HUES6 (cell line): ENCODE data around the gene THY1.

Experiments used
- H3K27ac ChIP-seq: 2 replicates; pipeline ENCODE4 v1.7.0; 2013; ENCODE audit warnings: low read depth, mild to moderate bottlenecking, low read length, inconsistent platforms
- H3K27me3 ChIP-seq: 2 replicates; pipeline ENCODE4 v1.6.1; 2013; ENCODE audit warnings: low read length; ENCODE audit not compliant: control insufficient read depth, insufficient read depth
- H3K36me3 ChIP-seq: 2 replicates; pipeline ENCODE4 v1.6.1; 2013; ENCODE audit warnings: low read length; ENCODE audit not compliant: control insufficient read depth, insufficient read depth
- H3K4me1 ChIP-seq: 2 replicates; pipeline ENCODE4 v1.6.1; 2013; ENCODE audit warnings: low read length; ENCODE audit not compliant: control insufficient read depth, insufficient read depth
- H3K4me3 ChIP-seq: 2 replicates; pipeline ENCODE4 v1.5.1; 2013; ENCODE audit warnings: low read depth, low read length
- H3K9ac ChIP-seq: one replicate; pipeline ENCODE4 v1.6.1; 2013; ENCODE audit warnings: mild to moderate bottlenecking, low read length
- H3K9me3 ChIP-seq: 2 replicates; pipeline ENCODE4 v1.6.1; 2013; ENCODE audit warnings: low read depth, low read length; ENCODE audit not compliant: control insufficient read depth, insufficient read depth

Gene THY1

DNA sequence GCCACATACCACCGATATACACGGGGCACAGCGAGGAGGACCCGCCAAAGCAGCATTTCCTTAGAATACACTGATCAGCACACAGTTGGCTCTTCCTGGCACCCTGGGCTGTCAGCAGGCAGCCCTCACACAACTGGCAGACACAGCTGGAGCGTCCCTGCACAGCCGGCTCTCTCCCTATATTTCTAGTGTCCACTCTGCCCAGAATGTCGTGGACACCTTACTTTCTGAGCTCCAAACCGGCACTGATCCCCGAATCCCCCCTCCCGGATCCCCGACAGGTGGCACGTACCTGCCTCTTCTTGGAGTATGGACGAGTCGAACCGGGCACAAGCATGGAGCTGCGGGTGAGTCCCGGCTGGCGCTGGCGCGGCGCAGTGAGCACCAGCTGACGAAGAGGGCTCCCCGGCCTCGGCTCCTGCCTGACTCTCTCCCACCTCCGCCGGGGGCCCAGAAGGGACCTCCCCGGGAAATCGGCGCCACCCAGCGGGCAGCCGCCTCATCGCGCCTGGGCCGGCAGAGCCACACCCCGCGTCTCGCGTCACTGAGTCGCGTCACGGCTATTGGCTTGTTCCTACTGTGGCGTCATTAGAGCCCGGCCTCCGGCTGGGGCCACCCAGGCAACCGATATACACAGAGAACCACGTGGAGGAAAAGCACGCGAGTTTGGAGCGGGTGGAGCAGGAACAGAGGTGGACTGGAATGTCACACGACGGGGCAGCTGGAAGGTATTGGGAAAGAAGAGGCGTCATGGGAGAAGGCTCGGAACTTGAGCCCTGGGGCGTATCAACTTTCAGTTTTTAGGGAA lies 41.6 kb downstream of the THY1 start, which contains the start of gene USP2:
Gene USP2, minus strand, starts transcription at position 510 of the 808 bp plus-strand sequence. CDS start 8,210 bp downstream, outside the sequence.
- Histone ChIP-seq H3K27ac (no peak within 1 kb of the TSS), H3K9ac (peak within 1 kb of the TSS; percentile 27), H3K9me3 (no peaks in the 10 kb centered on the region), H3K4me1 (peaks cover 47% of the 10 kb centered on the region), H3K4me3 (peak within 1 kb of the TSS; percentile 72), H3K36me3 (no peaks in the 10 kb centered on the region), H3K27me3 (peaks cover 12% of the 10 kb centered on the region)

DNA sequence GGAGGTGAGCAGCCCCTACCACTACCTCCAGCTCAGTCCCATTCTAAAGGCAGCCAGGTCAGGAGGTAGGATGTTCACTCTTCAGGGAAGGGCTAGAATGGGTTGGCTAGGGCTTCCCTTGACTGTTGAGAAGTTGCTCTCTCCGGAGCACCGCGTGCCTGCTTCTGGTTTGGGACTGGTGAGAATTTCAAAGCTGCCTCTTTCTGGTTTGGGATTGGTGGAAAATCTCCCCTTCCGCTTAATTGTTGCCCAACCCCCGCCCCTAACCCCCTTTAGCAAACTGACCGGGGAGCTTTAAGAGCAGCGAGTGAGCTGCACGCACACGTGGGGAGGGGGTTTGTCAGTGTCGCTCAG lies 42.2 kb downstream of the THY1 start:
- Histone ChIP-seq H3K27ac (no peak overlapping the region), H3K4me1 (peaks cover 53% of the 10 kb centered on the region), H3K36me3 (no peaks in the 10 kb centered on the region), H3K9me3 (no peaks in the 10 kb centered on the region), H3K4me3 (peak overlapping the region; percentile 72), H3K9ac (peak overlapping the region; percentile 1), H3K27me3 (peaks cover 12% of the 10 kb centered on the region)

DNA sequence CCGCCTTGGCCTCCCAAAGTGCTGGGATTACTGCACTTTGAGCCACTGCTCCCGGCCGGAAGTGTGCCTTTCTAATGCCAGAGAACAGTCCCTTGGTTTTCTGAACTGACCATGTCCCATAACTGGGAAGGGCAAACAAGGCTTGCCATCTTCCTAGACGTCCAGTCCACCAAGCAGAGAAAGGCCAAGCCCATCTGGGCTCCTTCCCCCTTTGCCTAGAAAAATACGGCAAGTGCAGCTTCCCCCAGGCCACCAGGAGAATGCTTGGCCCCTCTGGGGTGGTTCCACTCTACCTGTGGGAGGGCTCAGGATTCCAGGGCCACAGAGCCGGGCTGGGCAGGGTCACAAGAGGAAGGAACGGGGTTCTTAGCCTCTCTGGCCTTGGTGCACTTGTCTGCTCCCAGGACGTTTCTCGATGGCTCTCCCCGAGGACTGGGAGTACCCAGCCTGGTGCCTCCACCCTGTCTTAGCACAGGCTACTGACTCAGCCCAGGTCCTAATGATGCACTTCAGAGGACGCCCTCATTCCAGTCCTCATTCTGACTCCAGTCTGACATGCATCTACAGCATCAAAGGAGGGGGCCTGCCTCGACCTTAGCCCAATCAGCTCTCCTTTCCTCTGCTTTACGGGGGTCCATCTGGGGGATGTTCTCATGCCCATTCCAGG lies 42.7 kb downstream of the THY1 start:
- H3K9ac ChIP-seq, result no peak overlapping the region
- peaks cover 12% of the 10 kb centered on the region for H3K27me3 ChIP-seq
- H3K4me1 ChIP-seq, result peaks cover 57% of the 10 kb centered on the region
- H3K4me3 ChIP-seq, result peak overlapping the region; percentile 72
- no peak overlapping the region for H3K27ac ChIP-seq
- no peaks in the 10 kb centered on the region for H3K9me3 ChIP-seq
- H3K36me3 ChIP-seq, result no peaks in the 10 kb centered on the region

DNA sequence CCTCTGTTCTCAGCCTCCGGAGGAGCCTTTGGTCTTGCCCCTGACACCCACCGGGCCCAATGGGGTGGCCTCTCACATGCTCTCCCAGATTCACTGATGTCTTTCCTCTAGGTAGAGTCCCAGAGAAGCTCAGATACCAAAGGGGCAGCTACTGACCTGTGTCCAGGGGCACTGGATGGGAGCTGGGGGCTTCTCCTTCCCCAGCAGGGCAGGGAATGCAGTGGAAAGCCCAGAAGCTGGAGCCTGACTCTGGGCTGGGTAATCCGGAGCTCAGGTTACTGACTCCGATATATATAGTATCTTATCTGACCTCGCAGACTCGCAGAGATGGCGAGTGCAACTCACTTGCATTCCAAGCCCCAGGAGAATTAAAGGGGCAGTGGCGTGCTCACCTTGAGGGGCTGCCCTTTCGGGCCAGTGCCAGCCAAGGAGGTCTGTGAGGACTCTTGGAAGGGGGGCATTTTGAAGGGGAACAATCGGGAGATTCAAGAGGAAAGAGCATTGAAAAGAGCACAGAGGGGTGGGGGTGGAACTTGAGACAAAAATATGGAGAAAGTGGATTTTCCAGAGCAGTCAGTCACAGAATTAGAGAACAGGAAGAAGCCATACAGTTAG lies 44.0 kb downstream of the THY1 start:
- Histone ChIP-seq H3K4me1 (peaks cover 67% of the 10 kb centered on the region), H3K36me3 (no peaks in the 10 kb centered on the region), H3K9ac (no peak overlapping the region), H3K9me3 (no peaks in the 10 kb centered on the region), H3K4me3 (no peak overlapping the region), H3K27ac (no peak overlapping the region), H3K27me3 (peaks cover 12% of the 10 kb centered on the region)

DNA sequence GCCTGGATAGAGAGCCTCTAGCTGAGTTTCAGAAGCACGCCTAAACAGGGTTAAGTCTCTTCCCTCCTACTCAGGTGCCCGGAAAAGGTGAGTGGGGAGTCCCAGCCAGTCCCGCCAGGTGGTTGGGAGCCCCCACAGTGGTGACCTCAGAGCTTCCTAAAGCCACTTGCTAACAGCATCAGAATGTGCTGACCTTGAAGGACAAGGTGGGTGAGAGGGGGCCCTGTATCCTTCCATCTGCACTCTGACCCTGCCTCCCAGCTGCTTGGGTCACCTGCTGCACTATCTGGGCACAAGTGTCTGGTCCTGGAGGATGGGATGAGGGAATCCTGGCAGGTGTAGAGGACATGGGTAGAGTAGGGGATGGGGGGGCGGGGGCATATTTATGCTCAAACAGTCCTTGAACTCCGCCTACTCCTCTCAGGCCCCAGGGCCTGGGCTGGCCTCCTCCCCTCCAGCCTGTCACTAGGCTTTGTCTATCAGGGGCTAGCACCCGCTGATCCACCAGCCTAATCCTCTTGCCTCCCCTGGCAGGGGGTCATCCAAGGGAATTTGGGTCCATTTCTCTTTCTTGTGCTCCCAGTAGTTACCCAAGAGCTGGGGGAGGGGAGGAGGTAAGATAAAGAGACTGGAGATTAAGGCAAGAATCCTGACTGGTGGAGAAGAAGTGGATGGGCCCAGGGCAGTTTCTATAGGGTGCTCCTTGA lies 44.9 kb downstream of the THY1 start:
- Histone ChIP-seq H3K9me3 (no peaks in the 10 kb centered on the region), H3K36me3 (no peaks in the 10 kb centered on the region), H3K27me3 (peaks cover 12% of the 10 kb centered on the region), H3K4me3 (peak overlapping the region; percentile 16; the same call in 1 of the 2 replicates), H3K4me1 (peaks cover 67% of the 10 kb centered on the region), H3K27ac (no peak overlapping the region), H3K9ac (no peak overlapping the region)

DNA sequence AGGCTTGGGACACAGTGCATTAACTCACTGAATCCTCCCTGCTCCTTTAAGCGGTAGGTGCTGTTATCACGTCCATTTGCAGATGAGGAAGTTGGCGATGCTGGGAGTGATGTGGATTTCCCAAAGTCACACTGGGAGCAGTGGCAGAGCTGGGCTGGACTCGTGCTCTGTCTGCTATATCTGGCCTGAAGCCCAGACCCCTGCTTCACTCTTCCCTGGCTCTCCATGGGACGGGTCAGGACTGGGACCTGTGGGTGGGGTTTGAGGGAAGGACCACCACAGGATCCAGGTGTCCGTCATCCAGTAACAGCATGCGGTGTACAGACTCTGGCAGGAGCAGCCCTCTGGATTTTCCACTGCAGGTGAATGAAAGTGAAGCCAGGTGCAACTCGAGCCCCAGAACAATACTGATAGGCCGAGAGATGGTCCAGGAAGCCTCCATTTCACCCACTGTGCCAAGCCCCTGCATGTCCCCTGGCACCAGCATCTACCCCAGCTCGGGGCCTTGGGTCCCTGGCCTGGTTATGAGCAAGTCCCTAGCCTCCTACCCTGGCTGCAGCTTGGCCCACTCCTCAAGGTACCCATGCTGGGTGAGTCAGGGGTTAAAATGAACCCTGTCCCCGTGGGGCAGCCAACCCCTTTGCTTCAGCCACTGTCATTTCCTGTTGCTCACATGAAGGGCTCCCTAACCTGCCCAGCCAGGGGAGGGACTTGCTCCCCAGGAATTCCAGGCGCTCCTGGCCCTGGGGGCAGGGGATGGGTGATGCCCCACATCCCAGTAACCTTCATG lies 45.7 kb downstream of the THY1 start:
- Histone ChIP-seq H3K4me1 (peaks cover 67% of the 10 kb centered on the region), H3K27ac (no peak overlapping the region), H3K27me3 (peaks cover 12% of the 10 kb centered on the region), H3K4me3 (no peak overlapping the region), H3K9me3 (no peaks in the 10 kb centered on the region), H3K9ac (no peak overlapping the region), H3K36me3 (no peaks in the 10 kb centered on the region)

DNA sequence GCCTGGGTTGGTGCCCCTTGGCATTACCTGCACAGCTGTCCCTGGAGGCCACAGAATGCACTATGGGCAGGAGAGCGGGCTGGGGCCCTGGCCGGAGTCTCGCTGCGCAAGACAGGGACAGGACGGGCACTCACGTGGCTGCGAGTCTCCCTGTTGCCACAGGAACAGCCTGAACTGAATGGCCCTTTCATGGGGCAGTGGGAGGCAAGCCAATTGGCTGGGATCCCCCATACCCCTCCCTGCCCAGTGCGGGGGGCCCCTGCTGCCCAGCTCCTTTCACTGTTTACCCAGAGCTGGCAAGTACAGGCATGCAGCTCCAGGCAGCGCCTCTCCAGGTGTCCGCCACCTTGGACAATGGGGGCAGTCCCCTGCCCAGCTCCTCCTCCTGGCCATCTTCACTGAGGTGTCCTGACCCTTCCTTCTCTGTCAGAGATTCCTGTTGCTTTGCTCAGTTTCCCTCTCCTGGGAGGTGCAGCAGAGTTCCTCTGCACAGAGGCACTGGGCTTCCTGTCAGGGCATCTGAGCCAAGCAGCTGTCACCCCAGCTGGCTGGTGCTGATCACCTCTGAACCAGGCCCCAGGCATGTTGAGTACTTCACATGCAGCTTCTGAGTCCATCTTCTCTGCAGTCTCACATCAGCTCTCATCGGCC lies 46.6 kb downstream of the THY1 start:
- Histone ChIP-seq H3K4me1 (peaks cover 64% of the 10 kb centered on the region), H3K9me3 (no peaks in the 10 kb centered on the region), H3K4me3 (no peak overlapping the region), H3K27ac (no peak overlapping the region), H3K27me3 (peaks cover 12% of the 10 kb centered on the region), H3K36me3 (no peaks in the 10 kb centered on the region), H3K9ac (no peak overlapping the region)

DNA sequence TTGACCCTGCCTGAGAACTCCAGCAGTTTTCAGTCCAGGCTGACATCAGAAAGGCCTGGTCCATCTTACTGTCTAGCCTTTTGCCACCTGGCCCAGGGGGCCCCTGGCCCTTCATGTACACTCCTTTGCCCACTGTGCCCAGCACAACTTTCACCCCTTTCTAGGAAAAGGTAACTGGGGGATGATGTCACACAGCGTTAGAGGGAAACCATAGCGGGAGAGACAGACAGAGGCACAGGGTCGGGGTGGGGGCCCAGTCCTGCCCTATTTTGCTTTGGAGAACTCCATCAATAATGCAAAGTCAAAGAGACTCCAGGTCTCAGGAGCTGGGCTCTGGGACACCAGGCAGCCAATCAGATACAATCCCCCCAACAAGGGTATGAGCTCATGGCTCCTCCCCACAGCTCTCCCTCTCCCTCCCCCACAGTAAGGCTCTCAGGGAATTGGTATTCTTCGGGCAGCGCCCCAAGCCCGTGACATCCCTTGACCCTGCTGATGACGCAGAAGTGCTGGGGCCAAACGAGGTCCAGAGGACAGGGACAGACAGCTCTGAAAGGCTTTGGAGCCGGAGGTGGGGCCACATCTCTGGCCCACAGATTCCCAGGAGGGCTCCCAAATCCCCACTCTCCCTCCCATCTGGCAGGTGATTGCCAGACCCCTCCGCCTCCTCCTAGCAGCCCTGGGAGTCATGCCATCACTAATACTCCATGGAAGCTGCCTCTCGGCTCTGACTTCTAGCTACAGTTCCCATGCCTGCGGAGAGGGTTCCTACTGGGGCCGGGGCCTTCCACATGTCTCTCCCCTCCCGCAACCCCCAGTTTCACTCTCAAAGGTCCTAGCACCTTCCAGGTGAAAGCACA lies 47.4 kb downstream of the THY1 start:
- peaks cover 6% of the 10 kb centered on the region for H3K27me3 ChIP-seq
- H3K36me3 ChIP-seq, result no peaks in the 10 kb centered on the region
- H3K4me3 ChIP-seq, result no peak overlapping the region
- peaks cover 65% of the 10 kb centered on the region for H3K4me1 ChIP-seq
- no peak overlapping the region for H3K27ac ChIP-seq
- no peaks in the 10 kb centered on the region for H3K9me3 ChIP-seq
- H3K9ac ChIP-seq, result no peak overlapping the region

DNA sequence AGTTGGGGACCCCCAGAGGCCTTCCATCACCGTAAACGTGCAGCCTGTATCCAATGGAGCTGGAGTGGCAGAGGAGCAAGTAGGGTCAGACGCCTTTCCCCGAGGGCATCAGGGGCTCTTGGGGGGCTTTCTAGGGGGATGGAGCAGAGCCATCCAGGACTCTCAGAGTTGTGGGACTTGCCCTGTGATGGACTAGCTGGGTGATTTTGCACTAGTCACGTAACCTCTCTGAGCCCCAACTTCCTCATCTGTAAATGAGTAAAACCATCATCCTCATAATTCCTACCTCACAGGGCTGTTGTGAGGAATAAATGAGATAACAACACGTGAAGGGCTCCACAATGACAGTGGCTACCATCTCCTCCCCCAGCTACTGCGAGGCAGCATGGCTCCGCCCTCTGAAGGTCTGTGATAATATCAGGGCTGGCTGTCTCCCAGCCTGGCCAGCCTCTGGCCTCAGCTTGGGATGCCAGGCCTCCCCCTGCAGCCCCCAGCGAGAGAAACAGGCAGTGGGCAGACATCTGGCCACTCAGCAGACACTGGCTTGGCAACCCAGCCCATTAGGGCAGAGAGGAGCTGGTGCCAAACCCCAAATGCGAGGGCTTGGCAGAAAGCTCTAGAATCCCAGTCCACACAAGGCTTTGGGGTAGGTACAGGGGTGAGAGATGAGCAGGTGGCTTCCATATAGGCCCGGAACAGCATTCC lies 48.2 kb downstream of the THY1 start:
- Histone ChIP-seq H3K4me1 (peaks cover 63% of the 10 kb centered on the region), H3K36me3 (no peaks in the 10 kb centered on the region)

More for the DNA sequence above, 48.2 kb downstream of the THY1 start:
- Histone ChIP-seq H3K9me3 (no peaks in the 10 kb centered on the region), H3K27ac (no peak overlapping the region), H3K27me3 (no peaks in the 10 kb centered on the region), H3K9ac (no peak overlapping the region), H3K4me3 (no peak overlapping the region)
